ENCODE results near the gene NLK.

GRCh38 chr17:28136923-28137322 lies 94.4 kb downstream of the NLK start:
- TF ChIP-seq CTCF (conservative IDR thresholded peaks at IDR 0.05; ENCODE audit: low read depth, low read length) (peak; percentile 26; the same call in 1 of the 2 replicates), EZH2 (IDR thresholded peaks at IDR 0.05; ENCODE audit: low read length, unreplicated experiment) (no peak)
